HepG2 (cell line): ENCODE measurements around the gene PYGO2. TPM values are rescaled to one million over a fixed set of nuclear protein-coding genes. Genes with fewer than 3 reads are reported as not detected.

Experiments used
- AKAP8 ChIP-seq: sonication (generic); formaldehyde crosslinking; IDR thresholded peaks from 2 replicates; pipeline ENCODE4 v1.5.1; 2020; ENCODE audit warnings: mild to moderate bottlenecking, missing genetic modification reagents
- AKNA ChIP-seq: sonication (generic); formaldehyde crosslinking; IDR thresholded peaks from 2 replicates; pipeline ENCODE4 v1.4.0; 2020; ENCODE audit warnings: missing genetic modification reagents, borderline replicate concordance
- CBX2 ChIP-seq, 2 experiments: fragments of 200-600 bp in 1 of 2; sonication (generic); formaldehyde crosslinking in 1 of 2; IDR thresholded peaks; 2 replicates each; pipeline versions ENCODE4 v1.7.0 to v1.8.1; 2018 to 2022; ENCODE audit warnings: low read depth in 2 of 2, low read length in 1 of 2, mild to moderate bottlenecking in 1 of 2, missing genetic modification reagents in 1 of 2
- GTF2F1 ChIP-seq: fragments of 150-350 bp; IDR thresholded peaks from 2 replicates; pipeline ENCODE4 v1.6.1; 2014; ENCODE audit warnings: low read length
- MAFG ChIP-seq: sonication (generic); formaldehyde crosslinking; IDR thresholded peaks from 2 replicates; pipeline ENCODE4 v1.5.1; 2020; ENCODE audit warnings: mild to moderate bottlenecking, missing genetic modification reagents
- NFKB2 ChIP-seq: sonication (generic); formaldehyde crosslinking; IDR thresholded peaks from 2 replicates; pipeline ENCODE4 v1.4.0; 2020; ENCODE audit warnings: missing genetic modification reagents, borderline replicate concordance
- PCBP1 ChIP-seq: fragments of 200-400 bp; formaldehyde crosslinking; IDR thresholded peaks from 2 replicates; pipeline ENCODE4 v1.6.1; 2017; ENCODE audit warnings: mild to moderate bottlenecking, low read depth, low read length, borderline replicate concordance
- RFXANK ChIP-seq: IDR thresholded peaks from 2 replicates; pipeline ENCODE4 v1.6.1; 2016
- RNF2 ChIP-seq: fragments of 450-650 bp; conservative IDR thresholded peaks from 2 replicates; pipeline ENCODE4 v1.6.1; 2016; ENCODE audit warnings: low read depth
- SP5 ChIP-seq: IDR thresholded peaks from 2 replicates; pipeline ENCODE4 v1.6.1; 2016; ENCODE audit warnings: low read depth, borderline replicate concordance
- SPEN ChIP-seq: sonication (generic); formaldehyde crosslinking; IDR thresholded peaks from 2 replicates; pipeline ENCODE4 v1.5.1; 2020; ENCODE audit warnings: low read depth, mild to moderate bottlenecking, missing genetic modification reagents
- ZBTB10 ChIP-seq: sonication (generic); formaldehyde crosslinking; IDR thresholded peaks from 2 replicates; pipeline ENCODE4 v1.4.0; 2020; ENCODE audit warnings: missing genetic modification reagents, borderline replicate concordance
- ZNF296 ChIP-seq: sonication (generic); formaldehyde crosslinking; conservative IDR thresholded peaks from 2 replicates; pipeline ENCODE4 v1.5.0; 2020; ENCODE audit warnings: mild to moderate bottlenecking, missing genetic modification reagents
- ZNF431 ChIP-seq: sonication (generic); formaldehyde crosslinking; IDR thresholded peaks from 2 replicates; pipeline ENCODE4 v1.9.0; 2022; ENCODE audit warnings: missing genetic modification reagents, low read depth, mild to moderate bottlenecking, borderline replicate concordance
- ZNF75D ChIP-seq: sonication (generic); formaldehyde crosslinking; IDR thresholded peaks from 2 replicates; pipeline ENCODE4 v1.8.1; 2023; ENCODE audit warnings: missing genetic modification reagents, mild to moderate bottlenecking, borderline replicate concordance
- ZNF761 ChIP-seq: sonication (generic); formaldehyde crosslinking; conservative IDR thresholded peaks from 2 replicates; pipeline ENCODE4 v1.4.0; 2020; ENCODE audit warnings: mild to moderate bottlenecking, missing genetic modification reagents
- ZSCAN31 ChIP-seq: sonication (generic); formaldehyde crosslinking; IDR thresholded peaks from 2 replicates; pipeline ENCODE4 v1.5.0; 2020; ENCODE audit warnings: low read depth, mild to moderate bottlenecking, missing genetic modification reagents
- polyA plus RNA-seq, 8 experiments: library from polyadenylated mRNA; depleted of rRNA in 3 of 8; stranded (reverse) in 7 of 8; unstranded in 1 of 8; fragments of >200 nt; fragmentation: Illumina TruSeq in 4 of 8; extraction: Trizol in 4 of 8; gene quantifications; 2 replicates each; pipeline versions ENCODE4 v1.2.1 to v1.2.3, GENCODE V29; 2011 to 2016; ENCODE audit warnings: low read depth in 4 of 8, missing spikeins in 1 of 8, mixed read lengths in 1 of 8; ENCODE audit not compliant: insufficient read depth in 1 of 8
- total RNA-seq, 5 experiments: library from RNA; depleted of rRNA; stranded (reverse); fragments of >200 nt; fragmentation: Illumina TruSeq; extraction: Trizol; gene quantifications; 2 replicates each; pipeline ENCODE4 v1.2.3, GENCODE V29; 2016; ENCODE audit warnings: low read depth in 1 of 5
- TF ChIP-seq, protein P1 (sequence below): sonication (generic); formaldehyde crosslinking; IDR thresholded peaks from 2 replicates; pipeline ENCODE4 v1.5.0; 2020; ENCODE audit warnings: missing genetic modification reagents

The PYGO2 gene
- total and polyA plus RNA-seq, 2 of the 13 experiments (the other 11 are each of a cell fraction or from before 2014, with no cell fraction given), result 20.3 to 21.8 TPM

DNA sequence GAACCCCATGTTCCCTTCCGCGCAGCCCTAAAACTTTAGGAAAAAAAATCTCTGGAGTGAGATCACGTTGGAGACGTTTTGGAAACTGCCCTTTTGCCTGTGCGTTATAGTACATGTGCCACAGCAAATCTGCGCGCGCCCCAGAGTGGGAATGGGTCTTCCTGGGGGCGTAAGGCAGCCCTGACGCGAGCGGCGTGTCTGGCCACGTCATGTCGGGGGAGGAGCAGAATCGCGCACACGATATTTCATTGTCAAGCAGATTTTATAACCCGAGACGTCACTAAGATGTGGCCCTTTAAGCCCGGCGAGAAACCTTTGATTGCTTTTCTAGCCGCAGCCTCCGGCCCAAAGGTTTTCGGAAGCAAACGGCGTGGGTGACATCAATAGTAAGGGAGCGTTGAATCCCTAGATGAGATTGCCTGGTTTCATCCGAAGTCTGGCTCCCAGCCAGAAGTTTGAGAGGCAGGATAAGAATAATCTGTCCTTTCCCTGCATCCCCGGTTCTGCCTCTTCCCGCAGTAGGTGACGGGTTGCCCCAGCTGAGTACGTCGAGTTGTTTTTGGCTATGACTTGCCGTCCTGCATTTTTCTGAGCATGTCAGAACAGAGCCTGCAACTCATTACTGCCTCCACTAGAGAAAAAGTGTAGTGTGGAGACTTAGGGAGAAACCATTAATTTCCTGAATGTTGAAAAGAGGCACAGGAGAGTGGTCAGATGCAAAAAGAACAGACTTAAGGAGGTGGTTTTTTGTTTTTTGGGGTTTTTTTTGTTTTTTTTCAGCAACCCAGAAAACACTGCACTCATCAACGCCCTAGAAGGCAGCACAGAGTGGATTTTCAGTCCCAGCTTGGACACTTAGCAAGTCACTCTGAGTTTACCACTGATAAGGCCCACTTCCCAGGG is 24.2 kb downstream of the PYGO2 start (continued):
- TF ChIP-seq AKNA (CRISPR knock-in tag) (0 out of 2 replicates have a peak, but pooled peaks have one; percentile 10), NFKB2 (CRISPR knock-in tag) (no peak), ZBTB10 (CRISPR knock-in tag) (0 out of 2 replicates have a peak, but pooled peaks have one; percentile 10), AKAP8 (CRISPR knock-in tag) (no peak), CBX2 (IDR thresholded peaks at IDR 0.05; ENCODE audit: low read depth, low read length) (peak; percentile 90; the same call in 1 of the 2 replicates), CBX2 (CRISPR knock-in tag; IDR thresholded peaks at IDR 0.05; ENCODE audit: low read depth) (no peak), ZNF296 (CRISPR knock-in tag) (no peak), PCBP1 (peak; percentile 55; the same call in 1 of the 2 replicates), GTF2F1 (no peak), ZSCAN31 (no peak), MAFG (CRISPR knock-in tag) (no peak), ZNF761 (no peak), RFXANK (CRISPR knock-in tag) (no peak), SPEN (CRISPR knock-in tag) (no peak), RNF2 (no peak), ZNF75D (CRISPR knock-in tag) (no peak), SP5 (no peak; the same call in 1 of the 2 replicates), ZNF431 (CRISPR knock-in tag) (no peak)
- TF ChIP-seq, protein P1, sequence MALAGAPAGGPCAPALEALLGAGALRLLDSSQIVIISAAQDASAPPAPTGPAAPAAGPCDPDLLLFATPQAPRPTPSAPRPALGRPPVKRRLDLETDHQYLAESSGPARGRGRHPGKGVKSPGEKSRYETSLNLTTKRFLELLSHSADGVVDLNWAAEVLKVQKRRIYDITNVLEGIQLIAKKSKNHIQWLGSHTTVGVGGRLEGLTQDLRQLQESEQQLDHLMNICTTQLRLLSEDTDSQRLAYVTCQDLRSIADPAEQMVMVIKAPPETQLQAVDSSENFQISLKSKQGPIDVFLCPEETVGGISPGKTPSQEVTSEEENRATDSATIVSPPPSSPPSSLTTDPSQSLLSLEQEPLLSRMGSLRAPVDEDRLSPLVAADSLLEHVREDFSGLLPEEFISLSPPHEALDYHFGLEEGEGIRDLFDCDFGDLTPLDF (CRISPR knock-in tag), result 0 out of 2 replicates have a peak, but pooled peaks have one; percentile 19
